ENCODE data around the gene MEP1A. TPM values are rescaled to one million over a fixed set of nuclear protein-coding genes. Genes with fewer than 3 reads are reported as not detected.

MEP1A gene
- total RNA-seq, 1 experiment from 2014 or later, result 8.1 TPM

DNA sequence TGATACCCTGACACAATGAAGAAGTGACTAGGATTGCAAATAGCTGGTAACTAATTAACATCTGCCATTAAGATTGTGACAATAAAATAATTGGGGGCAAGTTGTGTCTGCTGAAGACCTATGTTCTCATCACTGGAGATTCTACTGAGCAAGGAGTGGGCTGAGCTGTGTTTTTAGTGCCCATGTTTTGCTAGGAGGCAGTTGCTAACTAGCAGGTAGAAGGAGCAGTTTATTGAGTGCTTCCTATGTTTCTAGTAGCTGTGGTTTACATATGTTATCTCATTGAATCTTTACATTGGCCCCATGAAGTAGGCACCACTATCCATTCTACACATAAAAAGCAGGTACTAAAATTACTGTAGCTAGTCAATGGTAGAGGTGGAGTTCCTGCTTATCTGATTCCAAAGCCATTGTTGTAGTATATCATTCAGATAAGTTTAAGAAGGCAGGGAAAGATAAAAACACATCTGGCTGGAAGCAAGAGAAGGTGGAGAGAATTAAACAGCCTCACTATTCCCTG is 2.8 kb upstream of the MEP1A start:
- Histone ChIP-seq H3K4me1 (peaks cover 54% of the 10 kb centered on the region), H3K27me3 (replicated peaks; ENCODE audit: control insufficient read depth, insufficient read depth, low read length) (no peaks in the 10 kb centered on the region), H3K9me3 (no peaks in the 10 kb centered on the region), H3K36me3 (ENCODE audit: control insufficient read depth, insufficient read depth, low read length) (no peaks in the 10 kb centered on the region), H3K4me3 (ENCODE audit: low read depth, low read length) (no peak overlapping the region)
- H3K9me3 Mint-ChIP-seq (ENCODE audit: unreplicated experiment), result no peaks in the 10 kb centered on the region
- TF ChIP-seq CTCF (IDR thresholded peaks at IDR 0.05; ENCODE audit: insufficient read depth in 1 of 2, low read depth in 1 of 2, low read length in 1 of 2, severe bottlenecking in 1 of 2, unreplicated experiment in 1 of 2), result no peak
- H3K4me3 Mint-ChIP-seq (ENCODE audit: unreplicated experiment), result peak overlapping the region; percentile 31
- POLR2A ChIA-PET, result no interaction called here
- intact Hi-C loops (cut with micrococcal nuclease; ENCODE audit: unreplicated experiment), result loop anchor here (1.0 to 5.0 kb wide), 4 partner anchors 31 to 682 kb away; no protein-coding TSS in a partner anchor
- H3K27ac Mint-ChIP-seq (ENCODE audit: unreplicated experiment), result no peak overlapping the region
- H3K27me3 Mint-ChIP-seq (ENCODE audit: insufficient read depth, unreplicated experiment), result no peaks in the 10 kb centered on the region
- peaks cover 58% of the 10 kb centered on the region for H3K4me1 Mint-ChIP-seq (ENCODE audit: low read depth, unreplicated experiment)
- CTCF ChIA-PET, result interaction anchor here (1.0 to 1.2 kb wide), 2 partner anchors 35 to 58 kb away, joined by 3 to 4 read pairs; no protein-coding TSS in a partner anchor
- BruUV-seq (replicated peaks), result no TSS peak
- H3K36me3 Mint-ChIP-seq (ENCODE audit: insufficient read depth, unreplicated experiment), result peaks cover 6% of the 10 kb centered on the region
- peak in 1 of 2 experiments; percentile 63 for DNase-seq

DNA sequence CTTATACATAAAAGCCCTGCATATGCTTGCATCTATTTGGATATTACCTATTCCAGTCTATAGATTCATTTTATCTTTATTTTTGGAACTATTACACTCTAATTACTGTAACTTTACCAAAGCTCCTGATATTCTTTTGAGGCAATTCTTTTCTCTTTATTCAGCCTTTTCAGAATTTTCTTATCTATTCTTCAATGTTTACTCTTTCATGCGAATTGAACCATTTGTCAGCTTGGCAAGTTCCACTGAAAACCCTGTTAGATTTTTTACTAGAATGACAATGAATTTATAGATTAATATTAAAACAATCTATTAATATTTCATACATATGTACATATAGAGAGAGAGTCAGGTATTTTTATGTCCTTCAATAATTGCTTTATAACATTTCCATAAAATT is 554 bp upstream of the MEP1A start:
- peaks cover 58% of the 10 kb centered on the region for H3K4me1 Mint-ChIP-seq (ENCODE audit: low read depth, unreplicated experiment)
- peaks cover 11% of the 10 kb centered on the region for H3K36me3 Mint-ChIP-seq (ENCODE audit: insufficient read depth, unreplicated experiment)
- ChIA-PET CTCF (no interaction called here), POLR2A (no interaction called here)
- Histone ChIP-seq H3K4me1 (peaks cover 54% of the 10 kb centered on the region), H3K36me3 (ENCODE audit: control insufficient read depth, insufficient read depth, low read length) (peaks cover 2% of the 10 kb centered on the region; the same call in 1 of the 2 replicates), H3K4me3 (ENCODE audit: low read depth, low read length) (no peak overlapping the region), H3K9me3 (no peaks in the 10 kb centered on the region), H3K27me3 (replicated peaks; ENCODE audit: control insufficient read depth, insufficient read depth, low read length) (no peaks in the 10 kb centered on the region)
- no TSS peak for BruUV-seq (replicated peaks)
- intact Hi-C loops (cut with micrococcal nuclease; ENCODE audit: unreplicated experiment), result loop anchor here (1.0 to 5.0 kb wide), 2 partner anchors 102 to 680 kb away; no protein-coding TSS in a partner anchor
- no peak for DNase-seq
- no peak overlapping the region for H3K27ac Mint-ChIP-seq (ENCODE audit: unreplicated experiment)
- H3K27me3 Mint-ChIP-seq (ENCODE audit: insufficient read depth, unreplicated experiment), result no peaks in the 10 kb centered on the region
- H3K4me3 Mint-ChIP-seq (ENCODE audit: unreplicated experiment), result no peak overlapping the region
- no peak for TF ChIP-seq CTCF (IDR thresholded peaks at IDR 0.05; ENCODE audit: insufficient read depth in 1 of 2, low read depth in 1 of 2, low read length in 1 of 2, severe bottlenecking in 1 of 2, unreplicated experiment in 1 of 2)
- H3K9me3 Mint-ChIP-seq (ENCODE audit: unreplicated experiment), result no peaks in the 10 kb centered on the region

GRCh38 chr6:46794068-46794467 is 879 bp downstream of the MEP1A start:
- BruUV-seq (replicated peaks), result no TSS peak
- POLR2A ChIA-PET, result no interaction called here

More at GRCh38 chr6:46794068-46794467, 879 bp downstream of the MEP1A start:
- CTCF ChIA-PET, result no interaction called here
- Mint-ChIP-seq H3K27ac (ENCODE audit: unreplicated experiment) (peak overlapping the region; percentile 23), H3K36me3 (ENCODE audit: insufficient read depth, unreplicated experiment) (peaks cover 11% of the 10 kb centered on the region), H3K9me3 (ENCODE audit: unreplicated experiment) (no peaks in the 10 kb centered on the region), H3K4me3 (ENCODE audit: unreplicated experiment) (peak overlapping the region; percentile 63), H3K4me1 (ENCODE audit: low read depth, unreplicated experiment) (peaks cover 52% of the 10 kb centered on the region), H3K27me3 (ENCODE audit: insufficient read depth, unreplicated experiment) (no peaks in the 10 kb centered on the region)
- intact Hi-C loops (cut with micrococcal nuclease; ENCODE audit: unreplicated experiment), result loop anchor here (5.0 kb wide), 1 partner anchor 678 kb away; no protein-coding TSS in a partner anchor
- no peak for DNase-seq
- TF ChIP-seq CTCF (IDR thresholded peaks at IDR 0.05; ENCODE audit: insufficient read depth in 1 of 2, low read depth in 1 of 2, low read length in 1 of 2, severe bottlenecking in 1 of 2, unreplicated experiment in 1 of 2), result no peak
- peaks cover 2% of the 10 kb centered on the region; the same call in 1 of the 2 replicates for H3K36me3 ChIP-seq (ENCODE audit: control insufficient read depth, insufficient read depth, low read length)
- no peaks in the 10 kb centered on the region for H3K27me3 ChIP-seq (replicated peaks; ENCODE audit: control insufficient read depth, insufficient read depth, low read length)
- H3K9me3 ChIP-seq, result no peaks in the 10 kb centered on the region
- H3K4me1 ChIP-seq, result peaks cover 52% of the 10 kb centered on the region
- H3K4me3 ChIP-seq (ENCODE audit: low read depth, low read length), result peak overlapping the region; percentile 28

Measured in Caco-2 (cell line).